ENCODE measurements around the gene ABHD14A.
"Not testable (repeated sequence)": the region's sequence is repeated elsewhere in the genome, so short reads cannot be mapped to it uniquely, and the experiment has no call there.

The ABHD14A gene

DNA sequence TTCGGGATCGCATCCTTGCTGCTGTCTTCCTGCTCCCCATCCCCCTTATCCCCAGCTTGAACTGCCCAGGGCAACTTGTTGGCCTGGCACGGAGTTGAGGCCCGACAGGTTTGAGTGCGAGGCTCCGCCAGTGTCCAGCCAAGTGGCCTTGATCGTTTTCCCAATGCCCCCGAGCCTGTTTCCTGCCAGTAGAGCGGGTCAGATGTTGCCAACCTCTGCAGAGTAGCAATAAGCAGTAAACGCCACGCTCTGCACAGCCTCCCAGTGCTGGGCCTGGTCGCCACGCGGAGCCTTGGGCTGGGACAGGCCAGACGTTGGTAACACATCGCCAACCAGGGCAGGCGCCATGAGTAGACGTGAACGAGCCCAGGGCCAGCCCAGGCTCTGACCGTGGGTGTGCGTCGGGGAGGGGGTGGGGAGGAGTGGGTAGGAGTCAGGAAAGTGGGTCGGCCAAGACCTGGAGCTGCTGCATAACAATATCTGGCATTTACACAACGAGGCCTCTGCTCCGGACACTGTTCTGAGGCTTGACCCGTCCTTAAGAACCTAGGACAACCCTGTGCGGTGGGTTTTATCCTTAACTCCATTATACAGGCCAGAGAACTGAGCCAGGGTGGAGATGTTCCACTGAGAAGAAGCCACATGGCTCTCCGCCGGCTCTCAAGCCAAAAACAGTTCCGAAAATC, 444 bp upstream of the ABHD14A start:
- DNase-seq (ENCODE audit: low read depth): no peak

DNA sequence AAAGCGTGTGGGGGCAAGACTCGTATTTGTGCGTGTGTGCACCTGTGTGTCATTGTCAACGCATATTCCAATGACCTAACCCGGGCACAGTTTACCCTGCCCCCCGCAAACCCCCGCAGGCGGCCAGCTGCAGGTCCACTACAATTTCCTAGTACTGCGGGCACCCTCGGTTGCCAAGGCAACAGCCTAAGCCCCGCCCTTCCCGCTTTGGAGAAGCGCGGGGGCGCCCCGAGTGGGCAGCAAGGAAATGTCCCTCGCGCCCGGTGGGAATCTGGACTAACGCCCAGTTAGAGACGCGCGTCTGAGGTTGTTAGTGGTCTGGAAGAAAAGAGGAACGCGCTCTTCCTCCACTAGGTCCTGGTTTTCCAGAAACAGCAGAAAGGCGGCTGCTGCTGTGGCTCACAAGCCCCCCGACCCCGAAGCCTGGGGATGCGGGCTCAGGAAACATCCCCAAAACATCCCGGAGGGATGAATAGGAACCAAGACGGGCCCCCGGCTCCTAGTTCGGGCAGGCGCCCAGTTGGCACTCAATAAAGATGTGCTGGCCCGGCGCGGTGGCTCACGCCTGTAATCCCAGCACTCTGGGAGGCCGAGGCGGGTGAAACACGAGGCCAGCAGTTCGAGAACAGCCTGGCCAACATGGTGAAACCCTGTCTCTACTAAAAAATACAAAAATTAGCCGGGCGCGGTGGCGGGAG, 1.1 kb downstream of the ABHD14A start:
- no peak for DNase-seq (ENCODE audit: low read depth)

DNA sequence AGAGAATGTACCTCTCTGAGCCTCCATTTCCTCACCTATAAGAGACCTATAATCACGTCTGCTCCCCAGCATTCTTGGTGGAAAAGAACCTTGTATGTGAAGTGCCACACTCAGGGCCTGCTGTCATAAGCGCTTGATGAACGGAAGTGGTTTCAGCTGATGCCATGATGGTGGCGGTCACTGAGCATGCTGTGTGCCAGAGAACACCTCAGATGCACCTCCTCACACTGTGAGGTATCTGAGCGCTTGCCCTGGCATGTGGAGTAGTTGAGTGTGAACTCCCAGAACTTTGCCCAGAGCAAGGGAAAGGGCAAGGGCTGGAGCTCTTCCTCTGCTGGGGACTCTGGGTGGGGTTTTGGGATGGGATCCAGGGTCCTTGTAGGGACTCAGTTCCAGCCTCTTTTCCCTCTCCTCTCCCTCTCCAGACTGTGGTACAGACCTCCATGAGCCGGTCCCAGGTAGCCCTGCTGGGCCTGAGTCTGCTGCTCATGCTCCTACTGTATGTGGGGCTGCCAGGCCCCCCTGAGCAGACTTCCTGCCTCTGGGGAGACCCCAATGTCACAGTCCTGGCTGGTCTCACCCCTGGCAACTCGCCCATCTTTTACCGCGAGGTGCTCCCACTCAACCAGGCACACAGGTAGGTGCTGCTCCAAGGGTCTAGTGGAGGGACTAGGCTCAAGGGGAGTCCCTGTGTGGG, 2.7 kb downstream of the ABHD14A start:
- no peak for DNase-seq (ENCODE audit: low read depth)

DNA sequence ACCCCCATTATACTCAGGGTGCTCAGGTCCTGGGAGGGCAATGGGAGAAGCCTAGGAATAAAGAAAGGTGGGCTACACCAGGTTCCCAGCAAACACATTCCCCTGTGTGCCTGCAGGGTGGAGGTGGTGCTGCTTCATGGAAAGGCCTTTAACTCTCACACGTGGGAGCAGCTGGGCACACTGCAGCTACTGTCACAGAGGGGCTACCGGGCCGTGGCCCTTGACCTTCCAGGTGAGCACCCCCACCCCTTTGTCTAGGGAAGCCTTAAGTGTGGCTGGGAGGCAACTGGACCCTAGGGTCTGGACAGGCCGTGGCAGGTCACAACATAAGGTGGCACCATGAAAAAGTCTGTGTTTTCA, 3.3 kb downstream of the ABHD14A start:
- DNase-seq (ENCODE audit: low read depth): no peak

DNA sequence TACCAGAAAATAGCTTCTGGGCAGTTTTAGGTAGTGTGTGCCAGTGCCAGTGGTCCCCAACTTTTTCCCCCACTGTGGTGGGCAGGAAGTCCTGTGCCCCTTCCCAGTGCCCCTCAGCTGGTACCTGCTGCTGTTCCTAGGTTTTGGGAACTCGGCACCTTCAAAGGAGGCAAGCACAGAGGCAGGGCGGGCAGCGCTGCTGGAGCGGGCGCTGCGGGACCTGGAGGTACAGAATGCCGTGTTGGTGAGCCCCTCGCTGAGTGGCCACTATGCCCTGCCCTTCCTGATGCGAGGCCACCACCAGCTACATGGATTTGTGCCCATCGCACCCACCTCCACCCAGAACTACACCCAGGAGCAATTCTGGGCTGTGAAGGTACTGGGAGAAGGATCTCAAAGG, 5.4 kb downstream of the ABHD14A start:
- no peak for DNase-seq (ENCODE audit: low read depth)

DNA sequence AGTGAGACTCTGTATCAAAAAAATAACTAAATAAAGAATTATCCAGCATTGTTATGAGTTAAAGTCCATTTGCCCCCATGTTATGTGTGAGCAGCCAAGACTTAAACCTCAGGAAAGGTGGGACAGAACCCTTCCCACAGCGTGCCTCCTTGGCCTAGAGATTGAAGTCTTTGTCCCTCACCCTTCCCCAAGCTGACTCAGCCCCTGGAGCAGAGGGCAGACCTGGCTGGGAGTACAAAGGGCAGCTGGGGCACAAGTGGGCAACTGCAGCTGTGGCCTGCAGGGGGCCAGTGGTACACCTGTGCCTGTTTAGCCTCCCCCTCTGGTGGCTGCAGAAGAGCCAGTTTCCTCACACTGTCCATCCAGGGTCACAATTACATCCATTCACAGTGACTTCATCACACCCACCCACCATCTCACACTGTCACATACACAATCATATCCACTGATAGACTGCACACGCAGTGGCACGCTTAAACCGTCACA, 7.5 kb downstream of the ABHD14A start:
- DNase-seq (ENCODE audit: low read depth): no peak

DNA sequence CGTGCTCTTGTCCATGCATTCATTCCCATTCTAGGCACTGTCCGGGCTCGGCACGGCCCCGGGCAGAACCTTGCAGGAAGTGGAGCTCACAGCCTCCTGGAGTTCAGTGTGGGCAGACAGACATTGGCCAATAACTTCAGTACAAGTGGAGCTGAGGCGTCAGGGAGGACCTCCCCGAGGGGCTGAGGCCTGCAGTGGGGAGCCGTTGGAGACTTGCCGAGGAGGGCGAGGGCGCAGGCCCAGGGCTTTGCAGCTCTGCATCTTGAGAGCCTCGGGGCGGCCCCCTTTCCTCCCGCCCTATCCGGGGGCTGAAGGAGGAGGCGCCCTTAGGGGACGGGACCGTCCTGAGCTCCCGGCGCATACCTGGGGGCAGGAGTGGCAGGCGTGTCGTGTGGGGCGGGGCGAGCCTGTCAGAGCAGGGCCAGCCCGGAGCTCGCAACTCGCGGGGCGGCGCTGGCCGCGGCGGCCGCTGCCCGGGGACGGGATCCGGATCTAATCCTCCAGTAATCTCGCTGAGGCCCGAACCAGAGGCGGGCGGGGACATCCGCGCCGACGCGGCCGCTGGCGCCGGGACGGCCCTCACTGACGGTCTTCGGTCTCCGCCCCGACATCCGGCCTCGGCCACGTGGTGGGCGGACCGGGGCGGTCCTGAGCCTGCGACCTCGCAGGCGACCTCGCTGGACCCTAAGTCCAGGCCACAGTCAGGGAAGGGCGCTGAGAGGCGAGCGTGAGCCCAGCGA, 8.1 kb downstream of the ABHD14A start, which contains the start of gene ACY1:
TSS of gene ACY1 (plus strand) at position 698 of the 740 bp plus-strand sequence. CDS start 530 bp downstream, outside the sequence.
- peak; percentile 50 for DNase-seq (ENCODE audit: low read depth)

DNA sequence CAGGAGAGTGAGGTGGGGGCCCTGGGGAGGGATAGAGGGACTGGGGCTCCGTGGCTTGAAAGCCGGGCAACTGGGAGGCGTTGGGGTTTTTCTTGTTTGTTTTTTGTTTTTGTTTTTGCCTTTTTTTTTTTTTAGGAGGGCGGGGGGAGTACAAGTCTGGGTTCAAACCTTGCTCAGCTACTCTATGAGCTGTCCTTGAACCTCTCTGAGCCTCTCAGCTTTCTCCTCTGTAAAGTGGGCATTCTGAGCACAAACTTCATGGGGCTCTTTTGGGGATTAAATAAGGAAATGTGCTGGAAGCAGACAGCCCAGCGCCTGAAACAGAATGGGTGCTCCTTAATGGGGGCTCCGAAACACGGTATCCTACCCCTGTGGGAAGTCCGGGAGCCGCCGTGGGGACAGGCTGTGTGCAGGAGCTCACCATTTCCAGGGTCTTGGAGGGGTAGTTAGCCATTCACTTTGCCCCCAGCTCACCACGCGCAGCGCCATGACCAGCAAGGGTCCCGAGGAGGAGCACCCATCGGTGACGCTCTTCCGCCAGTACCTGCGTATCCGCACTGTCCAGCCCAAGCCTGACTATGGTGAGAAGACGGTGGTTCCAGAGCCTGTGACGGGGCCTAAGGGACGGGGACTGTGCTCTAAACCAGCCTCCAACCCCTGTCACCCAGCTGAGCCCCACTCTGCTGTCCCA, 8.9 kb downstream of the ABHD14A start:
- DNase-seq (ENCODE audit: low read depth): no peak

DNA sequence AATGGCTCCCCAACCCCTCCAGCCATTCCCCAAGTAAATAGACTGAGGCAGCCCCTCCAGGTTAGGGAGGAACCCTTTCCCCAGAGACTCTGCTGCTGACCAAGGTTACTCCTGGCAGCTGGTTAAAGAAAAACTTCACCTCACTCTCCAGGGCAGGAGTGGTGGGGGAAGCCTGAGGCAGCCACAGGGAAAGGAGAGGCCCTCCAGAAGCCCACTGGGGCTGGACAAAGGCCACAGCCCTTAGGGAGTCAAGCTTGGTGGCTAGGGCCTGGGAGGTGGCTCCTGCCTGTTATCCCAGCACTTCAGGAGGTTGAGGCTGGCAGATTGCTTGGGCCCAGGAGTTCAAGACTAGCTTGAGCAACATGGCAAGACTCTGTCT, 9.4 kb downstream of the ABHD14A start:
- no peak for DNase-seq (ENCODE audit: low read depth)

DNA sequence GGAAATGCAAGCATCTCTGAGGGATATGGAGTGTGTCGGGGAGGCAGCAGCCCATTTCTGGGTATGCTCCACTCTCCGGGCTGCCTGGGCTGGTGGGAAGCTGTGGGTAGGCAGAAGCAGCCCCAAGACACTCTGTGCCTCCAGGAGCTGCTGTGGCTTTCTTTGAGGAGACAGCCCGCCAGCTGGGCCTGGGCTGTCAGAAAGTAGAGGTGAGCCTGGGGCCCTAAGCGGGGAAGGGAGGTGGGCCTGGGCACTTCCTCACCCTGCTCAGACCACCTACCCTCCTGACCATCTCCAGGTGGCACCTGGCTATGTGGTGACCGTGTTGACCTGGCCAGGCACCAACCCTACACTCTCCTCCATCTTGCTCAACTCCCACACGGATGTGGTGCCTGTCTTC, 10.2 kb downstream of the ABHD14A start:
- DNase-seq (ENCODE audit: low read depth): no peak

DNA sequence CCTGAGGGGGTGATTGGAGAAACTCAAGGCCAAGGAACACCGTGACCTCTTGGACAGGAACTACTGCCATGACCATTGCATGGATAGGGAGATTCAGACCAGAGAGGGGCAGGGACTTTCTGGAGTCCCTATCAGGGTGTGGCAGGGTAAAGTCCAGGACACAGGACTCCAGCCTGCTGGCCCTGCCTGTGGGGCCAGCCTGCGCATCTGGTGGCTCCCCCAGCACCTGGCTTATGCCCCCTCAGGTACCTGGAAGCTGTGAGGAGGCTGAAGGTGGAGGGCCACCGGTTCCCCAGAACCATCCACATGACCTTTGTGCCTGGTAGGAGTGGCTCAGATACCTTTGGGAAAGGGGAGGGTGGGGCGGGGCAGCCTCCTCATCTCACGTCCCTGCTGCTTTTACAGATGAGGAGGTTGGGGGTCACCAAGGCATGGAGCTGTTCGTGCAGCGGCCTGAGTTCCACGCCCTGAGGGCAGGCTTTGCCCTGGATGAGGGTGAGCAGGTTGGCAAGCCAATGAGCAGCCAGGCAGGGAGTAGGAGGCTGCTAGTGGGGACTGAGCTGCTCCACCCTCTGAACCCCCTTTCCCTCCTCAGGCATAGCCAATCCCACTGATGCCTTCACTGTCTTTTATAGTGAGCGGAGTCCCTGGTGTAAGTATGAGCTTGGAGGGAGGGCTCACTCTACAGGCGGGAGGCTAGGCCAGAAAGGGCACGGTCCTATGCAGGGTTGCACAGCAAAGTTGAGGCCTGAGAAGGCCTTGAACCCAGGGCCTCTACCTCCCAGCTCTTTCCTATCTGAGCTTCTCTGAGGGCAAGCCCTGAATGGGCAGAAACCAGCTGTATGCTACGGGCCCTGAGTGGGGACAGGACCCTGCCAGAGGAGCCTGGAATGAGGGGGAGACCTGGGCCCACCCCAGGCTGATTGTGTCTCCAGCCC, 11.4 kb downstream of the ABHD14A start:
- no peak for DNase-seq (ENCODE audit: low read depth)

DNA sequence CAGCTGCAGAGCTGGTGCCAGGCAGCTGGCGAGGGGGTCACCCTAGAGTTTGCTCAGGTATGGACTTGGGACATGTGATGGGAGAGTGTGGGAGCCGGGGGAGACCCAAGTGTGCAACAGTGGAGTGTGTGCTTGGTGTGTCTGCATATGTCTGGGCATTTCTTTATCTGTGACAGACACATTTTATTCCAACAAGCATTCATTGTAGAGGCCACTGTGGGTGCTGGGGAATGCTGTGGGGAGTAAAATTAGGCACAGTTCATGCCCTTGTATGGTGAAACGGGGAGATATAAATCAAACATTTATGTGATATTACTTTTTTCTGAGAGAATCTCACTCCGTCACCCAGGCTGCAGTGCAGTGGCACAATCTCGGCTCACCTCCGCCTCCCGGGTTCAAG, 12.7 kb downstream of the ABHD14A start:
- no peak for DNase-seq (ENCODE audit: low read depth)

DNA sequence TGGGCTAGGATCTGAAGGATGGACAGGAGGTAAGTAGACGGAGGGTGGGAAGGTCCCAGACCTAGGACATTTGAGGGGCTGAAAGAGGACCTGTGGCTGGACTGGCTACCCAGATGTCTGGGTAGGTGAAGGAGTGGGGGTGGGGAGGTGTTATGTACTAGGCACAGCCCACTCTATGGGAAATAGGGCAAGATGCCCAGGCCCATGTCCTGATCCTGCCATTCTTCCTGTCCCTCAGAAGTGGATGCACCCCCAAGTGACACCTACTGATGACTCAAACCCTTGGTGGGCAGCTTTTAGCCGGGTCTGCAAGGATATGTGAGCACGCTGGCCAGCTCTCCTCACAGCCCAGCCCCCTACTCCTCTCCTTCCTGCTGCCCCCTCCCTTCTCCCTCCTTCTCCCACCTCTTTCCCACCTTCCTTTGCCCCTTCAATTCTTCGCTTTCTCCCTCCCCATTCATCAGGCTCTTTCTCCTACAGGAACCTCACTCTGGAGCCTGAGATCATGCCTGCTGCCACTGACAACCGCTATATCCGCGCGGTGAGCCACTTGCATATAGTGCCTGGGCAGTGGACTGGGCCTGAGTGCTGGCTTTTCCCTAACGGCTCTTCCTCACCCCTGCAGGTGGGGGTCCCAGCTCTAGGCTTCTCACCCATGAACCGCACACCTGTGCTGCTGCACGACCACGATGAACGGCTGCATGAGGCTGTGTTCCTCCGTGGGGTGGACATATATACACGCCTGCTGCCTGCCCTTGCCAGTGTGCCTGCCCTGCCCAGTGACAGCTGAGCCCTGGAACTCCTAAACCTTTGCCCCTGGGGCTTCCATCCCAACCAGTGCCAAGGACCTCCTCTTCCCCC, 13.7 kb downstream of the ABHD14A start:
- DNase-seq (ENCODE audit: low read depth): no peak

DNA sequence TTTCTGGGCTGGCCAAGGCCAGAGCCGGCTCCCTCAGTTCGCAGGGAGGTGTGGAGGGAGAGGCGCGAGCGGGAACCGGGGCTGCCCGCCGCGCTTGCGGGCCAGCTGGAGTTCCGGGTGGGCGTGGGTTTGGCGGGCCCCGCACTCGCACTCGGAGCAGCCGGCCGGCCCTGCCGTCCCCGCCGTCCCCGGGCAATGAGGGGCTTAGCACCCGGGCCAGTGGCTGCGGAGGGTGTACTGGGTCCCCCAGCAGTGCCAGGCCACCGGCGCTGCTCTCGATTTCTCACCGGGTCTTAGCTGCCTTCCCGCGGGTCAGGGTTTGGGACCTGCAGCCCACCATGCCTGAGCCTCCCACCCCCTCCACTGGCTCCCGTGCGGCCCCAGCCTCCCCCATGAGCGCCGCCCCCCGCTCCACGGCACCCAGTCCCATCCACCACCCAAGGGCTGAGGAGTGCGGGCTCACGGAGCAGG, 15.7 kb downstream of the ABHD14A start:
- DNase-seq (ENCODE audit: low read depth): not testable (repeated sequence)

DNA sequence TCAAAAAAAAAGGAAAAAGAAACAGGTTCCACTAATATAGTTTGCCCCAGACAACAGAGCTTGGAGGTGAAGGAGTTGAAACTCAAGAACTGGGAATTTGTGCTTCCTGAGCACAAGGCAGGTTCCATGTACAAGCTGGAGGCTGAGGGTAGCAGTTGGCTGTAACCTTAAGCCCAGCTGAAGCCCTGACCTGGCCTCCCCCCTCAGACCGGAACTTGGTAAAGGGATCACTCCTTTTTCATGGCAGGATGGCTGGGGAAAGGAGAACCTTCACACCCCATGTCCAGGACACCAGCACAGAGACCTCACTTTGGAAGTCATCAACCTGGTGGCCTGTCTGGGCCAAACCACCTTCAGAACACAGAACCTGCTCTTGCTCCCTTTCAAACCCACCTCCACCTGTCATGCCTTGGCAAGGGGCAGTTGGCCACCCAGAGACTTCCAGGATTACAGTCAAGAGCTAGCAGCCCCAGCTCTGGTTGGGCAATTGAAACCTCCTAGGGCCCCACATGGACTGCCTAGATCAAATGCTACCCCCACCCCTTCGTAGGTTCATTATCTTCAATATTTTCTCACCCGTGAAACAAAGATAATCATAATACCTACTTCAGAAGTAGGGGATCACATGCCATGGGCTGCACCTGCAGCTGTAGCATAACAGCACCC, 17.3 kb downstream of the ABHD14A start:
- no peak for DNase-seq (ENCODE audit: low read depth)

DNA sequence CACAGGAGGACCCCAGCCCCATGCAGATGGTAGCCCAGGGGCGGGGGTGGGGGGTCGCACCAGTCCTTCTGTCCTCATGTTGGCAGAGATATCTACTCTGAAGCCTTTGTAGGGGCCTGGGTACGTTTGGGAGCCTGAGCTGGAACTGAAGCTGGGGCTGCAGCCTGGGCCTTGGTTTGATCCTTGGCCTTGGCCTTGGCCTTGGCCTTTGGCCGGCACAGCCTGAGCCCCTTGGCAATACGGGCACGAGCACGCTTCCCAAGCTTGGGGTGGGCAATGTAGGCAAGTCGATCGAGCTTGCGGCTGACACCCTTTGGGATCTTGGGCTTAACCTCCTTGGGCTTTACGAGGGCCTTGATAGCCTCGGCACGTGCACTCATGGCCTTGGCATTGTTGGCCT, 18.8 kb downstream of the ABHD14A start:
- DNase-seq (ENCODE audit: low read depth): not testable (repeated sequence)

DNA sequence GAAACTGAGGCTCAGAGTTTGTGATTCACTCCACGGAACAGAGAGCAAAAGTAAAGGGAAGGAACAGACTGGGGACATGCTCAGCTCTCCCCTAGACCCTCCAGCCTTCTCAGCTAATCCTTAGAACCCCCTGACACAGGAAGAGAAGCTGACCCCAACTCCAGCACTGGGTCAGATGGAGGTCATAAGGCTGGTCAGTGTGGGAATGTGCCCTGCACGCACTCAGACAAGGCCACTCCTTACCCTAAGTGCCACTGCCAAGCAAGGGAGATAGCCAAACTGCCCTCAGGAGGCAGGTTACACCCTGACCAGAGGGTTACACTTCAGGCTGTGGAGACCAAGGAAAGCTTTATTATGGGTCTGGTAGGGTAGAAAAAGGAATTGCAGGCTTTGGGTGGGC, 19.7 kb downstream of the ABHD14A start:
- no peak for DNase-seq (ENCODE audit: low read depth)

DNA sequence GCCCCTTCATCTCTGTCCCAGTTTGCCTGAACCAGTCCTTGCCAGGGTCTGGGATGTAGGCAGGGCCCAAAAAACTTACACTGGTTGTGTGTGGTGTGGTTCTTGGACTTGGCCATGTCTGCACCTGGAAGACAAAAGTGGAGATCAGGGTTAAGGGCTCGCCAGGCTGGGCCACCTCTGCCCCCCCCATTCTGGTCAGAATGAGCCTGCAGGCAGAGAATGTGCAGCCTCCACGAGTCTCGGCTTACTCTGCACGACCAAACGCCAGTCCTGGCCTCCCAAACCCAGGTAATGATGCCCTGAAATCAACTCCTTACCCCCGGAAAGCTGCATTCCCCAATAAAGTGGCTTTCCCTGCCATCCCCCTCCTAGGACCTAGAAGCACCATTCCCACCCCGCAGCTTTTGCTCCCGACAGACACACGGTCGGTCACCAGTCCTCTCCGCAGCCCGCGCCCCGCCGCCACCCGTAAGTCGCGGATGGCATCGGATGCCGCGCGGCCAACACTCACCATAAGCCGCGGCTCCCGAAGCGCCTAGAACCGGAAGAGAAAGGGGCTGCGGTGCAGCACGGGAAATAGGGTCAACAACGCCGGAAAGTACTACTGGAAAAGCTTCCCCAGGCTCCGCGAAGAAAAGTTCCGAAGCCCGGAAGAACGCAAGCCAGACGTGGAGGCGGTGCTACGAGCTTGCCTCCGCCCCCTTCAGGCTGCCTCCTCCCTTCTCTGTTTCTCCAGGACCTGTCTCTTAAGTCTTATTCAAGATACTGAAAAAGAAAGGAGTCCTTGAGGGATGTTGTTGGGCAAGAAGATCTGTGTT, 20.7 kb downstream of the ABHD14A start, which contains the start of gene RPL29:
TSS of gene RPL29 (minus strand) at position 550 of the 818 bp plus-strand sequence. CDS start at position 116, 434 bp downstream.
- peak; percentile 74 for DNase-seq (ENCODE audit: low read depth)

All from GM04503 (cell line).